Left hindlimb (tissue), 1 donor: Measurements from ENCODE around the gene SPACA1.
"Not testable (repeated sequence)": the region's sequence is repeated elsewhere in the genome, so short reads cannot be mapped to it uniquely, and the experiment has no call there.

Experiments used
- DNase-seq: peaks from one replicate; pipeline ENCODE4 v3.0.0-alpha.2; 2018

SPACA1 gene

GRCh38 chr6:88047510-88048150 is at the start of gene SPACA1:
Gene SPACA1, plus strand, starts transcription at chr6:88047841. Its CDS starts 65 bp downstream, at chr6:88047906.
- DNase-seq: no peak

- no peak for DNase-seq
These were observed 46.9 kb upstream of the SPACA1 start for GRCh38 chr6:88000713-88001112.

- DNase-seq: not testable (repeated sequence)
These were observed 46.4 kb upstream of the SPACA1 start for GRCh38 chr6:88001279-88001678.

GRCh38 chr6:88004707-88005106 is 42.9 kb upstream of the SPACA1 start:
- no peak for DNase-seq

- DNase-seq: no peak
These were observed 41.1 kb upstream of the SPACA1 start for GRCh38 chr6:88006557-88006956.

- DNase-seq: no peak
These were observed 39.2 kb upstream of the SPACA1 start for GRCh38 chr6:88008411-88008810.

- no peak for DNase-seq
These were observed 38.8 kb upstream of the SPACA1 start for GRCh38 chr6:88008831-88009231.

GRCh38 chr6:88013015-88013414 is 34.6 kb upstream of the SPACA1 start:
- no peak for DNase-seq

- no peak for DNase-seq
These were observed 34.1 kb upstream of the SPACA1 start for GRCh38 chr6:88013554-88013953.

- DNase-seq: no peak
These were observed 27.2 kb upstream of the SPACA1 start for GRCh38 chr6:88020439-88020838.

GRCh38 chr6:88024696-88025095 is 22.9 kb upstream of the SPACA1 start:
- no peak for DNase-seq

- no peak for DNase-seq
These were observed 16.1 kb upstream of the SPACA1 start for GRCh38 chr6:88031550-88031949.

GRCh38 chr6:88044530-88044929 is 3.1 kb upstream of the SPACA1 start:
- no peak for DNase-seq

GRCh38 chr6:88045521-88046136 is 2.0 kb upstream of the SPACA1 start:
- no peak for DNase-seq

GRCh38 chr6:88048578-88048977 is 937 bp downstream of the SPACA1 start:
- no peak for DNase-seq

GRCh38 chr6:88050140-88050818 is 2.6 kb downstream of the SPACA1 start:
- DNase-seq: no peak

GRCh38 chr6:88059191-88059590 is 11.6 kb downstream of the SPACA1 start:
- no peak for DNase-seq

- DNase-seq: no peak
These were observed 14.7 kb downstream of the SPACA1 start for GRCh38 chr6:88062376-88062775.

GRCh38 chr6:88072462-88072861 is 24.8 kb downstream of the SPACA1 start:
- DNase-seq: no peak

- no peak for DNase-seq
These were observed 27.1 kb downstream of the SPACA1 start for GRCh38 chr6:88074791-88075190.

GRCh38 chr6:88077305-88077704 is 29.7 kb downstream of the SPACA1 start:
- no peak for DNase-seq

GRCh38 chr6:88086792-88087191 is 39.2 kb downstream of the SPACA1 start:
- DNase-seq: no peak

GRCh38 chr6:88089708-88090107 is 42.1 kb downstream of the SPACA1 start:
- DNase-seq: no peak

- DNase-seq: no peak
These were observed 58.2 kb downstream of the SPACA1 start for GRCh38 chr6:88105741-88106340.
